Measurements from ENCODE around the gene KRT72.

Gene KRT72

GRCh38 chr12:52603314-52603713 lies 2.1 kb upstream of the KRT72 start:
- DNase-seq (ENCODE audit: low read depth in 1 of 2, low spot score in 1 of 2), result no peak
- H3K27me3 ChIP-seq (ENCODE audit: insufficient read depth, poor library complexity, severe bottlenecking), result no peaks in the 10 kb centered on the region
- TF ChIP-seq SPI1 (IDR thresholded peaks at IDR 0.05; ENCODE audit: borderline replicate concordance, low read depth) (no peak), POLR2AphosphoS5 (IDR thresholded peaks at IDR 0.05; ENCODE audit: low read depth) (no peak), GABPA (IDR thresholded peaks at IDR 0.05; ENCODE audit: low read depth) (no peak), CTCF (IDR thresholded peaks at IDR 0.05; ENCODE audit: insufficient read depth, low read length) (no peak), REST (IDR thresholded peaks at IDR 0.05; ENCODE audit: insufficient replicate concordance, low read depth) (no peak)

GRCh38 chr12:52602552-52602951 lies 1.3 kb upstream of the KRT72 start:
- Histone ChIP-seq H3K27me3 (ENCODE audit: insufficient read depth, poor library complexity, severe bottlenecking) (no peaks in the 10 kb centered on the region), H3K4me3 (replicated peaks; ENCODE audit: insufficient read depth, low read length) (no peak overlapping the region), H3K27ac (replicated peaks) (no peak overlapping the region)
- no peak for DNase-seq (ENCODE audit: low read depth in 1 of 2, low spot score in 1 of 2)
- no peak for TF ChIP-seq GABPA (IDR thresholded peaks at IDR 0.05; ENCODE audit: low read depth)
- TF ChIP-seq REST (IDR thresholded peaks at IDR 0.05; ENCODE audit: insufficient replicate concordance, low read depth), result no peak
- TF ChIP-seq POLR2AphosphoS5 (IDR thresholded peaks at IDR 0.05; ENCODE audit: low read depth), result no peak
- TF ChIP-seq CTCF (IDR thresholded peaks at IDR 0.05; ENCODE audit: insufficient read depth, low read length), result no peak
- no peak for TF ChIP-seq SPI1 (IDR thresholded peaks at IDR 0.05; ENCODE audit: borderline replicate concordance, low read depth)

More at GRCh38 chr12:52603314-52603713, 2.1 kb upstream of the KRT72 start:
- Histone ChIP-seq H3K27ac (replicated peaks) (no peak overlapping the region), H3K4me3 (replicated peaks; ENCODE audit: insufficient read depth, low read length) (no peak overlapping the region)

GRCh38 chr12:52601671-52602070 lies 408 bp upstream of the KRT72 start:
- TF ChIP-seq SPI1 (IDR thresholded peaks at IDR 0.05; ENCODE audit: borderline replicate concordance, low read depth), result no peak
- no peak for TF ChIP-seq POLR2AphosphoS5 (IDR thresholded peaks at IDR 0.05; ENCODE audit: low read depth)
- TF ChIP-seq GABPA (IDR thresholded peaks at IDR 0.05; ENCODE audit: low read depth), result no peak
- TF ChIP-seq REST (IDR thresholded peaks at IDR 0.05; ENCODE audit: insufficient replicate concordance, low read depth), result no peak
- no peak for TF ChIP-seq CTCF (IDR thresholded peaks at IDR 0.05; ENCODE audit: insufficient read depth, low read length)
- no peak for DNase-seq (ENCODE audit: low read depth in 1 of 2, low spot score in 1 of 2)
- Histone ChIP-seq H3K4me3 (replicated peaks; ENCODE audit: insufficient read depth, low read length) (no peak overlapping the region), H3K27me3 (ENCODE audit: insufficient read depth, poor library complexity, severe bottlenecking) (no peaks in the 10 kb centered on the region), H3K27ac (replicated peaks) (no peak overlapping the region)
